ENCODE results near the gene ARFGAP1.
A peak's percentile ranks its signal among the peaks of the same experiment; 100 is the strongest.
"Not testable (repeated sequence)": the region's sequence is repeated elsewhere in the genome, so short reads cannot be mapped to it uniquely, and the experiment has no call there.

Gene ARFGAP1

DNA sequence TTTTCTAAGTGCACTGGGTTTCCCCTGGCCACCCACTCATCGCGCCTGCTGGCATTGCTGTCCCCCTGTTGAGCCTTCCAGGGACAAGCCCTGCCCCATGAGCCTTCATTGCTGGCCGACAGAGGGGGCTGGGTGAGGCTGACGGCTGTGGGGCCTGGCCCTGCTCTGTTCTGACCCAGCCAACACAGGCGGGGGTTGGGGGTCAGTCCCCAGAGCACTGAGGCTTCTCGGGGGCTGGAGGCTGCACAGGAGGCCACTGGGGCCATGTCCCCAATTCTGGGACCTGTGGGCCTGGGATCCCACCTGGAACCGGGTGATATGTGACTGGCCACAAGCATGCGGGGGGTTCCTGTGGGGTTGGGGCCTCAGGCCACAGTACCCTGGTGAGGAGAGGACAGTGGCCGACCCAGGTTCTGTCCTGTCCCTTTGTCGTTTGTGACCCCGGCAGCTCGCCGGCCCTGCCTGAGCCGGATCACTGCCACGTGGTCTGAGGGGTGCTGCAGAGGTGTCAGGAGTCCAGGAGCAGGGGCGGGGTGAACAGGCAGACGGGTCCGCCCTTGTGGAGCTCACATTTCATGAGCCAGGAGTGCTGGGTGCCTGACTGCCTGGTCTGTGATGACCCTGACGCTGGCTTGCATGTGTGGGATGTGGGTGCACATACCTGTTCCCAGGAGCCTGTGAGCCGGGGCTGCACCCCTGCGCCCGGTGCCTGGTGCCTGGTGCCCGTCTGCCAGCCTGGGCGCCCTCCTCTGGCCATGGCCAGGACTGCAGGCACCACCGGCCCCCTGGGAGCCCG, 18.3 kb downstream of the ARFGAP1 start:
- peak in 1 of 2 donors; percentile 33 for DNase-seq (ENCODE audit: low read depth in 2 of 2)

- no peak for DNase-seq (ENCODE audit: low read depth in 2 of 2)
These were observed 19.2 kb downstream of the ARFGAP1 start for GRCh38 chr20:63291811-63292210.

- DNase-seq (ENCODE audit: low read depth in 2 of 2) = no peak
These were observed 19.7 kb downstream of the ARFGAP1 start for GRCh38 chr20:63292292-63292701.

DNA sequence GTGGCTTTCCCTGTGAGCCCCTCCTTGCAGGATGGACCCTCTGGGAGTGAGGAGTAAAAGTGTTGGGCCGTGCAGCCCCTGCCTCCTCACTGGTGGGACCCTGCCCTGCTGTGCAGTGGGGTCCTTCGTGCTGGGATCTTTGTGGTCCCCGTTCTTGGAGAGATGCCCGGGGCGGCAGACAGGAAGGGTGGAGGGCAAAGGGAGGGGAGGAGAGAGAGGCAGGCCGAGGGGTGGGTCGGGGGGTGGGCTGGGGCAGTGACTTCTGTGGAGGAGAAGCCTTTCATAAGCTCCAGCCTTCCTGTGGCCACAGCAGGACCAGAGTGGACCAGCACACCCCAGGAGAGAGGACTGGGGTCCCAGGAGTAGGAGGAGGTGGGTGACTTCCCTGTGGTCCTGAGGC, 20.3 kb downstream of the ARFGAP1 start, which contains the start of gene COL20A1:
Gene COL20A1 (plus strand): TSS at position 283 of the 400 bp plus-strand sequence. CDS start 1,922 bp downstream, outside the sequence.
- DNase-seq (ENCODE audit: low read depth in 2 of 2) = no peak

DNA sequence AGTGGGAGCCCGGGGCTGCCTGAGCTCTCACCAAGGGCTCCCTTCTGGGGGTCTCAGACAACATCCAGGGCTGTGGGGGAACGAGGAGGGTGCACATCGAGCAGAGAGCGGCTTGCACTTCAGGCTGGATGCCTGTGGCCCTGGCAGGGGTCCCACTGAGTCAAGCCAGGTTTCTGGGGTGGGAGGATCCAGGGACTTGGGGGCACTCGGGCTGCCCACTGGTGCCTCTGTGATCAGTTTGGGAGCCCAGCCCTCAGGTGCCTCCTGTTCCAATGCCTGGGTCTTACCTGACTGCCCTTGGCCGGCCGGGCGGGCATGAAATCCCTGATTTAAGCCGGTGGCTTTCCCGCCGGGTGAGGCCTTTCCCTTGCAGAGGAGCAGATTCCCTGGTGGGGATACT, 20.8 kb downstream of the ARFGAP1 start:
- no peak for DNase-seq (ENCODE audit: low read depth in 2 of 2)

DNA sequence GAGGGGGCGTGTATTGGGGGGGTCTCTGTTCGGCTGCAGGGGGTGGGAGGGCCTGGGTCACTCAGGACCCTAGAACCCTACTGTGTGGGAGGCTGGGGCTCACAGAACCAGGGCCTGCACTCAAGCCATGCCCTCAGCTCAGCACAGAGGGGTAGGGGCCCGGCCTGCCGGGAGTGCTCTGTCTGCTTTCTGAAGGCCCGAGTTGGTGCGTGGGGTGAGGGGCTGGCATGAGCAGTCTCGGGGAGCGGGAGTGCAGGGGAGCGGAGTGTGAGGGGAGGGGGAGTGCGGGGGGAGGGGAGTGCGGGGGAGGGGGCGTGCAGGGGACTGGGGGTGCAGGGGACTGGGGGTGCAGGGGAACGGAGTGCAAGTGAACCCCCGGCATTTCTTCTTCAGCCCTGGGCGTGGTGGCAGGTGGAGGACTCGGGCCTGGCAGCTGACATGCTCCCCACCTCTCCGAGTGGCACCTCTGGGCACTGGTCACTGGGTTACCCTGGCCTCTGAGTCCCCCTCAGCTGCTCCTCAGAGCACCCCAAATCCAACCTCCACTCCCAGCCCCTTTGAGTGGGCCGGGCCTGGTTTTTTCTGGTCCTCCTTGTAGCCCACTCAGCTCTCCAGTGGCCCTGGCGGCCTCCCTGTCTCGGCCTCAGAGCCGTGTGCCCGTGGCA, 21.4 kb downstream of the ARFGAP1 start:
- no peak for DNase-seq (ENCODE audit: low read depth in 2 of 2)

DNA sequence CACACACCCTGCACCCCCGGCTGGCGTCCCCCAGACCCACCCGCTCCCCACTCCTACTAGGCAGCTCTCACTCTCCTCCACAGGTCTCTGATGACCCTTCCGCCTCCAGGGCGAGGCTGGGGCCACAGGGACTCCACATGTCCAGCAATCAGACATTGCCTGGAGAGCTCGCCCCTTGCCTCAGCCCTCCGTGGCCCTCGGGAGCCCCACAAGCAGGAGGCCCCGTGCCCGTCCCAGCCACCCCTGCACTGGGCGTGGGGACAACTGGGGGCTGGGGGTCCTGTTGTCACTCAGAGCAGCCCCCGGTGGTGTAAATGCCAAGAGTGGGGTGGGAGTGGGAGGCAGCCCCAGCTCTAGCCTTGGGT, 21.9 kb downstream of the ARFGAP1 start:
- no peak for DNase-seq (ENCODE audit: low read depth in 2 of 2)

DNA sequence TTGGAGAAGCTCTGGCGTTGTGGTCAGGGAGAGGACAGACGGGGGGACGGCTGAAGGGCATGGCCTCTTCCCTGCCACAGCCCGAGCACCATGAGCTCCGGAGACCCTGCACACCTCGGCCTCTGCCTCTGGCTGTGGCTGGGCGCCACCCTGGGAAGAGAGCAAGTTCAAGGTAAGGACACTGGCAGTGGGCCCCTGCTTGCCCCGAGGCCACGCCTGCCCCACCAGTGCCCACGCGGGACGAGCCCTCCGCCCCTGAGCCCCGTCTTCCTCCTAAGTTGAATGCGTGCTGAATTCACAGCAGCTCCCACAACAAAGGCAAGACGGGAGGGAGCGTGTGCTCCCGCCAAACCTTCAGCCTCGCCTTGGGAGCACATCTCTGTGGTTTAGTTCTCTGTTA, 22.4 kb downstream of the ARFGAP1 start:
- DNase-seq (ENCODE audit: low read depth in 2 of 2) = no peak

DNA sequence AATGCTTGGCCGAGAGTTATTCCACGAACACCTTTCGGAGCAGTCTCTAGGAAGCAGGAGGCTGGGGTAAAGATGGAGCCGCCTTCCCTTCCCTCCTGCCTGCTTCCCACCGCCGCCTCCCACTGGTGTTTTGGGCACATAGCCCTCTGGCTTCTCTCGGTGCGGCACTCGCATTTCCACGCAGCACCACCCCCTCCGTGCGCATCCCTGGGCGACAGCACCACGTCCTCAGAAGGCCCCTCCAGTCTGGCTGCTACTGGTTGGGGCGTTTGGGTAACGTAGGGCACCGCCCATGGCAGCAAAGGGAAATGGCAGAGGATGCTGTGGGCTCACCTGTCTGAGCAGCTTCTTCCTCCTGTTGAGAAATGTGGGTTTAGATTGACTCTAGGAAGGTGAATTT, 22.8 kb downstream of the ARFGAP1 start:
- DNase-seq (ENCODE audit: low read depth in 2 of 2) = no peak

DNA sequence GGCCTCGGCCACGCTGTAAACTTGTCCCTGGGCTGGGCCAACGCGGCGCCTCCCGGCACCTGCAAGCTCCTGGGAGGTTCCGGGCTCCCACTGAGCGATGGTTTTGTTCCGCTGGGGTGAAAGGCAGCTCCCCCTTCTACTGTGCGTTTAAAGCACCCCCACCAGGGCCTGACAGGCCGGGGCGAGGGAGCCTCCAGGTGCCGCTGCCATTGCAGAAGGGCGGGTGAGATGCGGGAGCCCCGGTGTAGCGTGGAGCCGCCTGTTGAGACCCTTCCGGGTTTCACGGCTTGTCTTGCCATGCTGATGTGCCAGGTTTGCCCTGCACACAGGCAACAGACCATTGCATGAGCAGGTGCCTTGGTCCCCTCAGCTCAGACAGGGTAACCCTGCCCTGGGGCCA, 23.2 kb downstream of the ARFGAP1 start:
- DNase-seq (ENCODE audit: low read depth in 2 of 2) = no peak

- DNase-seq (ENCODE audit: low read depth in 2 of 2) = no peak
These were observed 24.1 kb downstream of the ARFGAP1 start for GRCh38 chr20:63296531-63297299.

GRCh38 chr20:63297371-63297781, 24.8 kb downstream of the ARFGAP1 start:
- no peak for DNase-seq (ENCODE audit: low read depth in 2 of 2)

DNA sequence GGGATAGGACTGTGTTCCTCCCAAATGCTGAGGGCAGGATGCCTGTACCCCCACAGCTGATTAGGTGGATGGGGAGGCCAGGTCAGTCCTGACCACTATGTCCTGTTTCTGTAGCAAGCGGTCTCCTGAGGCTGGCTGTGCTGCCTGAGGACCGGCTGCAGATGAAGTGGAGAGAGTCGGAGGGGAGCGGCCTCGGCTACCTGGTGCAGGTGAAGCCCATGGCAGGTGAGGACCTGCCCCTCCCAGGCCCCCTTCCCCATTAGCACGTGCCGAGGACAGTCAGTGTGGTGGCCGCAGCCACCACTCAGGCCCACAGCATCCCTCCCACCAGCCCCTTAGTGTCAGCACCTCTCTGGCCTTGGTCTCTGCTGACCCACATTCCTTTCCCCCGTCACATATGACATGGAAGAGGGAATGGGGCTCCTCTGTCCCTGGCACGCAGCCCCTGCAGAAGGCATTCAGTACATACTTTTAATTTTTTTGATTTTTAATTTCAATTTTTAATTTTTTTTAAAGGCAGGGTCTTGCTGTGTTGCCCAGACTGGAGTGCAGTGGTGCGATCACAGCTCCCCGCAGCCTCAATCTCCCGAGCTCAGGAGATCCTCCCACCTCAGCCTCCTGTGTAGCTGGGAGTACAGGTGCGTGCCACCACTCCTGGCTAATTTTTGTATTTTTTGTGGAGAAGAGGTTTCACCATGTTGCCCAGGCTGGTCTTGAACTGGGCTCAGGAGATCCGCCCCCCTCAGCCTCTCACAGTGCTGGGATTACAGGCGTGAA, 25.4 kb downstream of the ARFGAP1 start:
- no peak for DNase-seq (ENCODE audit: low read depth in 2 of 2)

DNA sequence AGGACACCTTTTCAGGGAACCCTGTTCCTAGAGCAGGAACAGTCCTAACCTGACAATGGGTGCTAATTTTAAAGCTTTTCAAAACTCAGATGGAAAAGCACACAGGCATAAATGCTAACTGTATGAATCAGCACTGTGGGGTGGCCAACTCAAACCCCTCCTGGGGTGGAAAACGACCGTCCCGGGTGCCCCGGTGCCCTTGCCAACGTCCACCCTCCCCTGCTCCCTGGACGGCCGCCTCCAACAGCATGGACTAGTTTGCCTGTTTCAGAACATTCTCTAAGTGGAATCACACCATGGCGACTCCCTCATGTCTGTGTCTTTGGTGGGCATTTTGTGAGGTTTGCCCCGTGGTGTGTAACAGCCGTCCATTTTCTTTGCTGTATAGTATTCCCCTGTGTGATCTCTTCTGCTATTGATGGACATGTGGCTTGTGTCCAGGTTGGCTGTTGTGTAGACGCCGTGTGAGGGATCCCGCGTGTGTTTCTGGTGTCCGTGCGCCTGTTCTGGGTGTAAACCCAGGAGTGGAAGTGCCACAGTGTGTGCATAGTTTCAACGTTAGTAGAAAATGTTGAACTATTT, 26.2 kb downstream of the ARFGAP1 start:
- DNase-seq (ENCODE audit: low read depth in 2 of 2) = no peak

DNA sequence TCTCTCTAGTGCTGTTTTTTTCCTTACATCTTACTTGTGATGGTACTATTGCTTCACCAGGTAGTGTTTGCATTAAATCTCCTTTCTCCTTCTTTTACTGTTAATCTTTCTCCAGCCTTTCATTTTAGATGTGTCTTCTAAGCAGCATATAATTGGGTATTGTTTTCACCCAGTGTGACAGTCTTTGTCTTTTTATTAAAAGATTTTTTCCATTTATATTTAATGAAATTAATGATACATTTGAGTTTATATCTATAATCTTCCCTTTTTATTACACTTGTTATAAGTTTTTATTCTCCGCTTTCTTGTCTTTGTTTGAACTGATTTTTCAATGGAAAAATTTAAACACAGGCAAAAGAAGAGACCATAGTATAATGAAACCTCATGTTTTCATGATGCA, 29.1 kb downstream of the ARFGAP1 start:
- no peak for DNase-seq (ENCODE audit: low read depth in 2 of 2)

- DNase-seq (ENCODE audit: low read depth in 2 of 2) = no peak
These were observed 30.6 kb downstream of the ARFGAP1 start for GRCh38 chr20:63303095-63303666.

- no peak for DNase-seq (ENCODE audit: low read depth in 2 of 2)
These were observed 32.8 kb downstream of the ARFGAP1 start for GRCh38 chr20:63305393-63305792.

GRCh38 chr20:63305933-63306672, 33.5 kb downstream of the ARFGAP1 start:
- DNase-seq (ENCODE audit: low read depth in 2 of 2) = not testable (repeated sequence)

DNA sequence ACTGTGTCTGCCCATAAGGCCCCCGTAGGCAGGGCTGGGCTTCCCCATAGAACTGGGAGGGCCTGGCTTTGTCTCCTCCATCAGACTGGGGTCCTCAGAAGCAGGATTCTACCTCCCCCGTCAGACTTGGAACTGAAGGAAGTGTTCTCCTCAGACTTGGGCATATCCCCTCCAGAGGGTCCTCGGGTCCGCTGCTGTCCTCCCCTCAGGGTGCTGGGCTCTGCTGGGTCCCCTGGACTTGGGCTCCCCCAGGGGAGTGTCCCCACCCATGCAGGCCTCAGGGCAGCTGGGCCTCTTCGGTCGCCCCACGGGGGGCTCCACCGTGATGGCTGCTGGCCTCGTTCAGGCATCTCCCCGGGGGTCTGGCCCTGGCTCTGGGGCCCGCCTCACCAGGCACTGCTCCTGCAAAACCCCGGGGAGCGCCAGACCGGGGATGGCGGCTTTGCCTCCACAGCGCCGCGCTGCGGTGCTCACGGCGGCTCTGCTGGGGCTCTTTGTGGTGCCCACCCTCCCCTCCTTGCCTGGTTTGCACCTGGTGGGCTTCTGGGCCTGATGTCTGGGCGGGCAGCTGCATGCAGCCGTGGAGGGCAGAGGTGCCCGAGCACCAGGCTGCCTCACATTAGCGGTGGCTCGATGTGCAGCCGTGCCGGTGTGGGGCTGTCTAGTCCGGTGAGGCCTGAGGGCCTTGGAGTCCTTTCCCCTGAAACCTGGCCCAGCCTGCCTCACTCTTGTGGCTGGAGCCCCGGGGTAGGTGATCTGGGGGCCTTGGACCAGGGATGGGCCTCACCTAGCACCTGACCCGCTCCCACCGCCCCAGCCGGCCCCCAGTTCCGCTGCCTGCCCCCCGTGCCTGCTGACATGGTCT, 34.3 kb downstream of the ARFGAP1 start:
- no peak for DNase-seq (ENCODE audit: low read depth in 2 of 2)

Measured in activated CD8-positive, alpha-beta memory T cell treated with anti-CD3 and anti-CD28 coated beads for 4 hours (primary cell).